OCI-LY7 (cell line): Measurements from ENCODE around the gene WDR37. TPM values are rescaled to one million over a fixed set of nuclear protein-coding genes. Genes with fewer than 3 reads are reported as not detected.

ENCODE experiments used
- BruUV-seq: library from RNA; stranded (reverse); fragments of 400-500 nt; replicated peaks from 2 replicates; lab custom pipeline; 2021; lab: Mats Ljungman, UMichigan
- CTCF ChIA-PET: fragments of 300-600 bp; sonication (Branson Sonifier 250); formaldehyde crosslinking; loops from one replicate; lab custom pipeline; 2022; ENCODE audit warnings: antibody characterized with exemption; ENCODE audit not compliant: unreplicated experiment; lab: Charles Lee
- POLR2A ChIA-PET: fragments of 300-600 bp; sonication (Branson Sonifier 250); formaldehyde crosslinking; loops from one replicate; lab custom pipeline; 2022; ENCODE audit warnings: antibody characterized with exemption; lab: Charles Lee
- DNase-seq: peaks from one replicate; pipeline ENCODE4 v3.0.0-alpha.2; 2015; ENCODE audit warnings: low spot score
- H2AFZ ChIP-seq: fragments of 200-600 bp; sonication (generic), shearing (Covaris generic); 2 replicates; pipeline ENCODE4 v1.6.1; 2014; ENCODE audit warnings: mild to moderate bottlenecking, antibody characterized with exemption, low read length, moderate library complexity
- H3K27ac ChIP-seq: fragments of 200-600 bp; sonication (generic); 2 replicates; pipeline ENCODE4 v1.5.1; 2014; ENCODE audit warnings: mixed run types, low read depth, mild to moderate bottlenecking, moderate library complexity, low read length, inconsistent platforms; ENCODE audit not compliant: poor library complexity, severe bottlenecking
- H3K36me3 ChIP-seq: fragments of 200-600 bp; sonication (generic); 2 replicates; pipeline ENCODE4 v1.6.1; 2014; ENCODE audit warnings: mild to moderate bottlenecking, antibody characterized with exemption, low read length, moderate library complexity, mixed read lengths; ENCODE audit not compliant: insufficient read depth
- H3K4me1 ChIP-seq: fragments of 200-600 bp; sonication (generic); 2 replicates; pipeline ENCODE4 v1.5.1; 2014; ENCODE audit warnings: mild to moderate bottlenecking, low read length; ENCODE audit not compliant: insufficient read depth, poor library complexity, severe bottlenecking
- H3K4me2 ChIP-seq: fragments of 200-600 bp; sonication (generic); 2 replicates; pipeline ENCODE4 v1.6.1; 2014; ENCODE audit warnings: mild to moderate bottlenecking, low read length
- H3K4me3 ChIP-seq: fragments of 200-600 bp; sonication (generic); 2 replicates; pipeline ENCODE4 v1.5.1; 2014; ENCODE audit warnings: mild to moderate bottlenecking, low read depth, low read length; ENCODE audit not compliant: poor library complexity, severe bottlenecking
- H3K79me2 ChIP-seq: fragments of 200-600 bp; sonication (generic); 2 replicates; pipeline ENCODE4 v1.6.1; 2016; ENCODE audit warnings: low read depth, mild to moderate bottlenecking, low read length, moderate library complexity, mixed read lengths; ENCODE audit not compliant: insufficient read depth
- H3K9me2 ChIP-seq: fragments of 200-600 bp; sonication (generic); 2 replicates; pipeline ENCODE4 v1.6.1; 2016; ENCODE audit warnings: mild to moderate bottlenecking, low read length, mixed read lengths; ENCODE audit not compliant: insufficient read depth
- H3K9me3 ChIP-seq: fragments of 200-600 bp; sonication (generic); 2 replicates; pipeline ENCODE4 v1.6.1; 2014; ENCODE audit warnings: mild to moderate bottlenecking, mixed run types, low read length, mixed read lengths
- H4K20me1 ChIP-seq: fragments of 200-600 bp; sonication (generic); 2 replicates; pipeline ENCODE4 v1.6.1; 2014; ENCODE audit warnings: mild to moderate bottlenecking, antibody characterized with exemption, low read length, moderate library complexity, mixed read lengths; ENCODE audit not compliant: insufficient read depth
- CTCF ChIP-seq: fragments of 200-600 bp; sonication (generic); conservative IDR thresholded peaks from 2 replicates; pipeline ENCODE4 v1.5.1; 2014; ENCODE audit warnings: mild to moderate bottlenecking, antibody characterized with exemption, low read length, moderate library complexity, mixed read lengths
- EZH2phosphoT487 ChIP-seq: fragments of 200-600 bp; sonication (generic); IDR thresholded peaks from 2 replicates; pipeline ENCODE4 v1.6.1; 2018; ENCODE audit warnings: low read depth, borderline replicate concordance, mild to moderate bottlenecking, mixed run types, antibody characterized with exemption, low read length, moderate library complexity, mixed read lengths
- intact Hi-C: fragments of 100-400 bp; cut with micrococcal nuclease; formaldehyde crosslinking; loops from one replicate; pipeline ENCODE4 v1.10.0; 2022; ENCODE audit not compliant: unreplicated experiment
- total RNA-seq, 2 experiments: library from RNA; depleted of rRNA in 1 of 2; stranded (reverse); fragments of >200 nt in 1 of 2; shearing (Covaris generic) in 1 of 2; gene quantifications; 2 replicates each; pipeline ENCODE4 v1.2.3, GENCODE V29; 2014 to 2022

The WDR37 gene
- total RNA-seq, 2 experiments from 2014 or later, result 9.7 to 18.9 TPM

- peaks cover 21% of the 10 kb centered on the region for H3K36me3 ChIP-seq
- no peaks in the 10 kb centered on the region for H3K9me2 ChIP-seq
- POLR2A ChIA-PET, result interaction anchor here (0.7 to 1.5 kb wide), 2 partner anchors 10 to 13 kb away, joined by 3 to 4 read pairs; no protein-coding TSS in a partner anchor
- CTCF ChIA-PET, result no interaction called here
- peaks cover 66% of the 10 kb centered on the region for H3K79me2 ChIP-seq
- H3K9me3 ChIP-seq, result no peaks in the 10 kb centered on the region
- H2AFZ ChIP-seq, result no peak overlapping the region
- DNase-seq, result no peak
- no peak for TF ChIP-seq EZH2phosphoT487
- no peak for TF ChIP-seq CTCF
- BruUV-seq, result no TSS peak
- H4K20me1 ChIP-seq, result peaks cover 20% of the 10 kb centered on the region
- intact Hi-C loops, result no loop called here
- H3K4me3 ChIP-seq, result no peak overlapping the region
- H3K4me2 ChIP-seq, result no peak overlapping the region
- H3K27ac ChIP-seq, result no peak overlapping the region
- H3K4me1 ChIP-seq, result peaks cover 35% of the 10 kb centered on the region
Observed at GRCh38 chr10:1059902-1060301, 3.7 kb downstream of the WDR37 start.

- H3K9me3 ChIP-seq, result no peaks in the 10 kb centered on the region
- peaks cover 13% of the 10 kb centered on the region; the same call in 1 of the 2 replicates for H4K20me1 ChIP-seq
- POLR2A ChIA-PET, result no interaction called here
- TF ChIP-seq CTCF, result no peak
- no peak for TF ChIP-seq EZH2phosphoT487
- H2AFZ ChIP-seq, result no peak overlapping the region
- no peaks in the 10 kb centered on the region for H3K9me2 ChIP-seq
- peaks cover 30% of the 10 kb centered on the region for H3K4me1 ChIP-seq
- peaks cover 48% of the 10 kb centered on the region for H3K79me2 ChIP-seq
- BruUV-seq, result no TSS peak
- CTCF ChIA-PET, result interaction anchor here (0.6 kb wide), 1 partner anchor 425 kb away, joined by 3 read pairs; no protein-coding TSS in a partner anchor
- no peak overlapping the region for H3K4me2 ChIP-seq
- intact Hi-C loops, result no loop called here
- peaks cover 18% of the 10 kb centered on the region; the same call in 1 of the 2 replicates for H3K36me3 ChIP-seq
- DNase-seq, result no peak
- no peak overlapping the region for H3K4me3 ChIP-seq
- no peak overlapping the region for H3K27ac ChIP-seq
Observed at GRCh38 chr10:1061930-1062774, 6.0 kb downstream of the WDR37 start.
